SK-N-SH treated with all-trans-retinoic acid at 6 μM for 48 hours (cell line): ENCODE results near the gene PRKACA.

Experiments
- GLIS3 ChIP-seq: fragments of 250-450 bp; sonication (Bioruptor Pico); IDR thresholded peaks from 2 replicates; pipeline ENCODE4 v1.5.0; 2020; ENCODE audit warnings: mild to moderate bottlenecking, moderate library complexity
- ZFP3 ChIP-seq: fragments of 250-450 bp; sonication (Bioruptor Pico); IDR thresholded peaks from 2 replicates; pipeline ENCODE4 v1.5.0; 2020; ENCODE audit warnings: mild to moderate bottlenecking, moderate library complexity
- ZNF70 ChIP-seq: fragments of 450-650 bp; formaldehyde crosslinking; IDR thresholded peaks from 2 replicates; pipeline ENCODE4 v1.5.0; 2020; ENCODE audit warnings: mild to moderate bottlenecking, moderate library complexity

GRCh38 chr19:14078411-14078810 is 39.2 kb downstream of the PRKACA start:
- TF ChIP-seq ZFP3 (CRISPR knock-in tag) (no peak), ZNF70 (CRISPR knock-in tag) (no peak), GLIS3 (CRISPR knock-in tag) (no peak)
